Activated naive CD4-positive, alpha-beta T cell treated with anti-CD3 and anti-CD28 coated beads, Interleukin-2, amount 10 ng/mL, durations not matched to agents 5 hours and 36 hours (primary cell): ENCODE measurements around the gene TMEM101. TPM values are rescaled to one million over a fixed set of nuclear protein-coding genes. Genes with fewer than 3 reads are reported as not detected.

Experiments
- total RNA-seq, 2 experiments: library from RNA; stranded (reverse); gene quantifications; one replicate each; pipeline ENCODE4 v1.2.3, GENCODE V29; 2021

TMEM101 gene
- 10 to 100 TPM; 29.2 to 30.9 TPM for total RNA-seq

DNA sequence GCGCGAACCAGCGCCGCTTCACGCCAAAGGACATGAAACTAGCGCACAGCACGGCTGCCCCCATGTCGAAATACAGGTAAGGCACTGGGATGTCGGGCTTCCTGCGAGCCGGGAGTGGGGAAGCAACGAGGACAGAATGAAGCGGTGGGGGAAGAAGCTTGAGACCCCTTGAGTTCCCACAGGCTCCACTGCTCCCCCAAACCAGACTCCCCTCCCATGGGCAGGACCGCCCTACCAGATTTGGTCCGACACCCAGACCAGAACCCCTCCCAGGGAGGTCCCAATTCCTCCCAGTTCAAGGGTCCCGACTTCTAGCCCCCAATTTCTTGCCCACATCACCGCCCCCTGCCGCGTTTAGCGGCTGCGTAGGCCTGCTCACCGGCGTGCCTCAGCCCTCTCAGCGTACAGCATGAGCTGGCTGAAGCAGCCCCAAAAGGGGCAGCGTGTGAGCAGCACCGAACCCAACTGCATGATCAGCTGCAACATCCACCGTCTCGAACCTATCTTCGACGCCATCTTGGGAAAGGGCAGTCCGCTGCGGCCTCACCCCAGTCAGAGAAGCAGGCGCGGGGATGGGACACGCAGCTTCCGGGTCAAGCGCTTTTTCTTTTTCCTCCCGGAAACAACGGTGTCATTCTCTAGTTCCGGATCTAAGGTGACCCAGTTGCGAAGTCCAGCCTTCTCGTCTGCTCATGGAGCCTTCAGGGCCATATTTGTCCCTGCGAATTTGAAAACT lies at the start of gene TMEM101:
TMEM101 (minus strand) TSS at position 527 of the 736 bp plus-strand sequence; CDS start at position 516, 11 bp downstream.

DNA sequence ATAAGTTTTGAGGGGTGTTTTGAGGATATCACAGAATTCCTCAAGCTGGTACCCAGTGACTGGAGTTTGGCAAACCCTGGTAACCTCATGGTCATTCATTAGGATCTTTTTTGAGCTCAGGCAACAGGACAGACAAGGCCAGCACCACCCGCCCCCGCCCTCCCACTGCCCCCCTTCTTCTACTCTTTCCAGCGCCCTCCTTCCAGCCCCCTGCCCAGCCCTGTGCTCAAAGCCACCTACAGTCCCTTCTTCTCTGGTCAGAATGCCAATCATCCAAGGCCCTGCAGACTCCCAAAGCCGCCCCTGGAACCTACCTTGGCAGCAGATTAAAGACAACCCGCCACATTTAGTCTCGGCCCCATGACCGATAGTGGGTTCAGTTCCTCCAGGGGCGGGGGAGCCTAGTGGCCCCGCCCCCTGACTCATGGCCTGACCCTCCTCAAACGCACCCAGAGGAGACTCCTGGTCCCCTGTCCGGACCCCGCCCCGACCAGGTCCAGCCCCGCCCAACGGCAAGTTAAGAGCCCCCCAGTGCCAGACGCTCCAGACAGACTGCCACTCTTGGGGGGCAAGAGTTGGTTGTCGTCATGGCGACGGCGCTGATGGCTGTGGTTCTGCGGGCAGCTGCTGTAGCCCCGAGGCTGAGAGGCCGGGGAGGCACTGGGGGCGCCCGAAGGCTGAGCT lies 10.5 kb downstream of the TMEM101 start, which contains the start of gene NAGS:
NAGS (plus strand) TSS at position 546 of the 684 bp plus-strand sequence; CDS start at position 588, 42 bp downstream.

Other genes starting within 250 kb of the TMEM101 start
- 1 to 10 TPM; 9.7 TPM for gene DUSP3, start 236.0 kb downstream of the TMEM101 start, total RNA-seq
- not detected for gene CFAP97D1, start 234.5 kb downstream of the TMEM101 start, total RNA-seq
- gene MPP3, start 181.8 kb downstream of the TMEM101 start, total RNA-seq: not detected
- not detected for gene CD300LG, start 167.8 kb downstream of the TMEM101 start, total RNA-seq
- 1 to 10 TPM; 1.1 to 1.4 TPM for gene MPP2, start 107.4 kb downstream of the TMEM101 start, total RNA-seq
- gene PPY, start 72.5 kb downstream of the TMEM101 start, total RNA-seq: not detected
- gene PYY, start 61.0 kb downstream of the TMEM101 start, total RNA-seq: not detected
- 1 to 10 TPM; 1.4 to 1.5 TPM for gene NAGS, start 10.3 kb downstream of the TMEM101 start, total RNA-seq
- gene LSM12, start 51.7 kb upstream of the TMEM101 start, total RNA-seq: 10 to 100 TPM; 51.4 to 53.2 TPM
- 10 to 100 TPM; 17.9 to 18.1 TPM for gene G6PC3, start 55.8 kb upstream of the TMEM101 start, total RNA-seq
- 10 to 100 TPM; 49.0 to 51.0 TPM for gene HDAC5, start 108.7 kb upstream of the TMEM101 start, total RNA-seq
- gene HROB, start 127.0 kb upstream of the TMEM101 start, total RNA-seq: 10 to 100 TPM; 11.2 to 11.9 TPM
- gene ASB16, start 155.7 kb upstream of the TMEM101 start, total RNA-seq: under 1 TPM in 1 of 2 experiments, not detected in 1; 0.23 TPM
- 10 to 100 TPM; 31.5 to 35.2 TPM for gene TMUB2, start 172.0 kb upstream of the TMEM101 start, total RNA-seq
- gene ATXN7L3, start 184.9 kb upstream of the TMEM101 start, total RNA-seq: 100 to 1,000 TPM; 108 to 113 TPM
- gene UBTF, start 204.7 kb upstream of the TMEM101 start, total RNA-seq: 100 to 1,000 TPM; 170 to 171 TPM